Jurkat, Clone E6-1 (cell line): ENCODE measurements around the gene PEX5L.

ENCODE experiments used
- DNase-seq: peaks from one replicate; pipeline ENCODE4 v3.0.0-alpha.2; 2011; ENCODE audit warnings: low read depth, low spot score
- H3K4me3 ChIP-seq: 2 replicates; pipeline ENCODE4 v1.5.1; 2011; ENCODE audit warnings: mild to moderate bottlenecking, low read length, control low read depth, moderate library complexity

PEX5L gene

GRCh38 chr3:179961071-179961702 lies 75.5 kb downstream of the PEX5L start:
- DNase-seq = peak; percentile 75
- peak overlapping the region; percentile 11; the same call in 1 of the 2 replicates for H3K4me3 ChIP-seq

- H3K4me3 ChIP-seq = no peak overlapping the region
- no peak for DNase-seq
These were observed 78.0 kb downstream of the PEX5L start for GRCh38 chr3:179958759-179959158.

- DNase-seq = no peak
- no peak overlapping the region; the same call in 1 of the 2 replicates for H3K4me3 ChIP-seq
These were observed 78.6 kb downstream of the PEX5L start for GRCh38 chr3:179958143-179958542.

- no peak for DNase-seq
- H3K4me3 ChIP-seq = peak overlapping the region; percentile 46
These were observed 79.4 kb downstream of the PEX5L start for GRCh38 chr3:179957264-179957845.

- H3K4me3 ChIP-seq = peak overlapping the region; percentile 46
- peak; percentile 98 for DNase-seq
These were observed 80.3 kb downstream of the PEX5L start for GRCh38 chr3:179956416-179956830.

GRCh38 chr3:179955809-179956208 lies 80.9 kb downstream of the PEX5L start:
- no peak for DNase-seq
- H3K4me3 ChIP-seq = peak overlapping the region; percentile 46

- no peak for DNase-seq
These were observed 81.5 kb downstream of the PEX5L start for GRCh38 chr3:179955286-179955685.

GRCh38 chr3:179953993-179954870 lies 82.5 kb downstream of the PEX5L start:
- peak overlapping the region; percentile 25 for H3K4me3 ChIP-seq
- DNase-seq = peak; percentile 81

More at GRCh38 chr3:179955286-179955685, 81.5 kb downstream of the PEX5L start:
- H3K4me3 ChIP-seq = peak overlapping the region; percentile 4; the same call in 1 of the 2 replicates

GRCh38 chr3:179950840-179951239 lies 85.9 kb downstream of the PEX5L start:
- H3K4me3 ChIP-seq = no peak overlapping the region
- DNase-seq = no peak

GRCh38 chr3:179949869-179950268 lies 86.9 kb downstream of the PEX5L start:
- no peak for DNase-seq
- no peak overlapping the region for H3K4me3 ChIP-seq

- DNase-seq = no peak
- H3K4me3 ChIP-seq = no peak overlapping the region
These were observed 87.3 kb downstream of the PEX5L start for GRCh38 chr3:179949412-179949811.

- no peak for DNase-seq
- H3K4me3 ChIP-seq = no peak overlapping the region
These were observed 88.0 kb downstream of the PEX5L start for GRCh38 chr3:179948740-179949139.

GRCh38 chr3:179945569-179945968 lies 91.2 kb downstream of the PEX5L start:
- H3K4me3 ChIP-seq = no peak overlapping the region
- no peak for DNase-seq

- no peak for DNase-seq
- H3K4me3 ChIP-seq = no peak overlapping the region
These were observed 93.4 kb downstream of the PEX5L start for GRCh38 chr3:179943117-179943880.

GRCh38 chr3:179942553-179943075 lies 94.1 kb downstream of the PEX5L start:
- DNase-seq = no peak
- no peak overlapping the region for H3K4me3 ChIP-seq

GRCh38 chr3:179935710-179936109 lies 101.0 kb downstream of the PEX5L start:
- no peak for DNase-seq
- H3K4me3 ChIP-seq = no peak overlapping the region

- DNase-seq = no peak
- no peak overlapping the region for H3K4me3 ChIP-seq
These were observed 102.8 kb downstream of the PEX5L start for GRCh38 chr3:179933914-179934313.

- DNase-seq = no peak
- no peak overlapping the region for H3K4me3 ChIP-seq
These were observed 103.7 kb downstream of the PEX5L start for GRCh38 chr3:179933080-179933479.

- H3K4me3 ChIP-seq = no peak overlapping the region
- no peak for DNase-seq
These were observed 104.1 kb downstream of the PEX5L start for GRCh38 chr3:179932674-179933073.
